Smooth muscle cell (in vitro differentiated cells): ENCODE results near the gene NRXN3. TPM values are rescaled to one million over a fixed set of nuclear protein-coding genes. Genes with fewer than 3 reads are reported as not detected.

Experiments
- DNase-seq: peaks from one replicate; lab custom pipeline; 2025; ENCODE audit not compliant: unreplicated experiment; lab: John Stamatoyannopoulos, UW
- H2AFZ ChIP-seq: fragments of 200-600 bp; sonication (generic); 2 replicates; pipeline ENCODE4 v1.6.0; 2016; ENCODE audit warnings: antibody characterized with exemption, low read depth, mild to moderate bottlenecking
- H3F3A ChIP-seq: fragments of 200-600 bp; sonication (generic); 2 replicates; pipeline ENCODE4 v1.6.0; 2017; ENCODE audit warnings: antibody characterized with exemption, low read depth
- H3K27ac ChIP-seq: fragments of 200-600 bp; sonication (generic); 2 replicates; pipeline ENCODE4 v1.5.1; 2016; ENCODE audit warnings: low read depth, mild to moderate bottlenecking
- H3K27me3 ChIP-seq: fragments of 200-600 bp; sonication (generic); 2 replicates; pipeline ENCODE4 v1.6.1; 2016; ENCODE audit warnings: low read depth, mild to moderate bottlenecking
- H3K36me3 ChIP-seq: fragments of 200-600 bp; sonication (generic); 2 replicates; pipeline ENCODE4 v1.5.1; 2016; ENCODE audit warnings: low read depth
- H3K4me1 ChIP-seq: fragments of 200-600 bp; sonication (generic); 2 replicates; pipeline ENCODE4 v1.5.1; 2016; ENCODE audit warnings: low read depth
- H3K4me2 ChIP-seq: fragments of 200-600 bp; sonication (generic); 2 replicates; pipeline ENCODE4 v1.6.0; 2016; ENCODE audit warnings: mild to moderate bottlenecking
- H3K4me3 ChIP-seq: fragments of 200-600 bp; sonication (generic); 2 replicates; pipeline ENCODE4 v1.5.1; 2016; ENCODE audit warnings: mild to moderate bottlenecking
- H3K79me2 ChIP-seq: fragments of 200-600 bp; sonication (generic); 2 replicates; pipeline ENCODE4 v1.6.0; 2016; ENCODE audit warnings: low read depth, mild to moderate bottlenecking
- H3K9ac ChIP-seq: fragments of 200-600 bp; sonication (generic); 2 replicates; pipeline ENCODE4 v1.6.0; 2016; ENCODE audit warnings: low read depth
- H3K9me3 ChIP-seq: fragments of 200-600 bp; sonication (generic); replicated peaks from 2 replicates; pipeline ENCODE4 v1.5.1; 2016; ENCODE audit warnings: low read depth
- H4K20me1 ChIP-seq: fragments of 200-600 bp; sonication (generic); 2 replicates; pipeline ENCODE4 v1.6.0; 2016; ENCODE audit warnings: low read depth
- CTCF ChIP-seq: fragments of 200-600 bp; sonication (generic); IDR thresholded peaks from 2 replicates; pipeline ENCODE4 v1.5.1; 2017; ENCODE audit warnings: borderline replicate concordance, mild to moderate bottlenecking, antibody characterized with exemption; ENCODE audit not compliant: insufficient read depth, poor library complexity, severe bottlenecking
- WGBS: methylation state at CpG from one replicate; pipeline ENCODE4 v1.1.7; 2016; ENCODE audit warnings: low lambda C conversion rate; 5-methylcytosine and 5-hydroxymethylcytosine counted together
- polyA plus RNA-seq: library from polyadenylated mRNA; unstranded; fragments of >200 nt; fragmentation: Nextera tagmentation; extraction: Ambion mirVana; gene quantifications from 2 replicates; pipeline ENCODE4 v1.2.1, GENCODE V29; 2016
- total RNA-seq: library from RNA; depleted of rRNA; stranded (reverse); fragments of >200 nt; gene quantifications from 2 replicates; pipeline ENCODE4 v1.2.3, GENCODE V29; 2014

The NRXN3 gene
- total and polyA plus RNA-seq, 2 experiments from 2014 or later = 1.2 to 7.0 TPM

- no peaks in the 10 kb centered on the region for H3K79me2 ChIP-seq
- no peaks in the 10 kb centered on the region for H3F3A ChIP-seq
- no peaks in the 10 kb centered on the region for H3K9me3 ChIP-seq
- WGBS = 77% methylated on average over 2 of the region's 2 CpGs
- no peak overlapping the region for H3K4me3 ChIP-seq
- no peak overlapping the region for H3K9ac ChIP-seq
- H3K36me3 ChIP-seq = no peaks in the 10 kb centered on the region
- H2AFZ ChIP-seq = no peak overlapping the region
- no peaks in the 10 kb centered on the region for H4K20me1 ChIP-seq
- H3K4me2 ChIP-seq = no peak overlapping the region
- no peaks in the 10 kb centered on the region for H3K4me1 ChIP-seq
- H3K27me3 ChIP-seq = no peaks in the 10 kb centered on the region
- DNase-seq = no peak
- no peak overlapping the region for H3K27ac ChIP-seq
- TF ChIP-seq CTCF = no peak
Observed at GRCh38 chr14:78325911-78326310, 155.7 kb downstream of the NRXN3 start.

GRCh38 chr14:78327426-78328221, 157.5 kb downstream of the NRXN3 start:
- no peaks in the 10 kb centered on the region for H3K27me3 ChIP-seq
- H3K27ac ChIP-seq = no peak overlapping the region
- H3K36me3 ChIP-seq = no peaks in the 10 kb centered on the region
- TF ChIP-seq CTCF = no peak
- H4K20me1 ChIP-seq = no peaks in the 10 kb centered on the region
- no peak for DNase-seq
- no peaks in the 10 kb centered on the region for H3K79me2 ChIP-seq
- H3K4me1 ChIP-seq = no peaks in the 10 kb centered on the region
- no peak overlapping the region for H3K4me2 ChIP-seq
- no peaks in the 10 kb centered on the region for H3K9me3 ChIP-seq
- no peak overlapping the region for H3K9ac ChIP-seq
- H3K4me3 ChIP-seq = no peak overlapping the region
- no peak overlapping the region for H2AFZ ChIP-seq
- WGBS = 63% methylated on average over 7 of the region's 7 CpGs
- H3F3A ChIP-seq = no peaks in the 10 kb centered on the region

GRCh38 chr14:78329371-78329770, 159.2 kb downstream of the NRXN3 start:
- H3K4me3 ChIP-seq = no peak overlapping the region
- H3K27ac ChIP-seq = no peak overlapping the region
- H3K4me2 ChIP-seq = no peak overlapping the region
- no peak for DNase-seq
- no peaks in the 10 kb centered on the region for H3F3A ChIP-seq
- H3K9me3 ChIP-seq = no peaks in the 10 kb centered on the region
- H2AFZ ChIP-seq = no peak overlapping the region
- no peak for TF ChIP-seq CTCF
- H3K27me3 ChIP-seq = no peaks in the 10 kb centered on the region
- no peaks in the 10 kb centered on the region for H4K20me1 ChIP-seq
- H3K4me1 ChIP-seq = no peaks in the 10 kb centered on the region
- H3K9ac ChIP-seq = no peak overlapping the region
- 96% methylated on average over 1 of the region's 1 CpG for WGBS
- no peaks in the 10 kb centered on the region for H3K79me2 ChIP-seq
- H3K36me3 ChIP-seq = no peaks in the 10 kb centered on the region

GRCh38 chr14:78335531-78335930, 165.4 kb downstream of the NRXN3 start:
- H3K4me3 ChIP-seq = no peak overlapping the region
- no peaks in the 10 kb centered on the region for H3K27me3 ChIP-seq
- no peak for TF ChIP-seq CTCF
- no peak overlapping the region for H3K4me2 ChIP-seq
- H2AFZ ChIP-seq = no peak overlapping the region
- no peak overlapping the region for H3K9ac ChIP-seq
- H4K20me1 ChIP-seq = no peaks in the 10 kb centered on the region
- H3F3A ChIP-seq = no peaks in the 10 kb centered on the region
- no peaks in the 10 kb centered on the region for H3K79me2 ChIP-seq
- H3K4me1 ChIP-seq = no peaks in the 10 kb centered on the region
- DNase-seq = no peak
- 78% methylated on average over 2 of the region's 2 CpGs for WGBS
- H3K27ac ChIP-seq = no peak overlapping the region
- H3K36me3 ChIP-seq = no peaks in the 10 kb centered on the region
- H3K9me3 ChIP-seq = no peaks in the 10 kb centered on the region
